K562 (cell line): ENCODE results near the gene SIRPA. TPM values are rescaled to one million over a fixed set of nuclear protein-coding genes. Genes with fewer than 3 reads are reported as not detected.

Experiments used
- ATAC-seq: fragments of 200-7000 bp; cut with Tn5 transposase; 3 replicates; pipeline ENCODE4 v1.9.1; 2020; ENCODE audit warnings: moderate library complexity
- BruUV-seq: library from RNA; stranded (reverse); fragments of 400-500 nt; replicated peaks from 2 replicates; lab custom pipeline; 2021; lab: Mats Ljungman, UMichigan
- CTCF ChIA-PET: fragments of 300-600 bp; formaldehyde crosslinking; extraction: SDS; loops from one replicate; lab custom pipeline; 2021; ENCODE audit warnings: low intra/inter-chr PET ratio; lab: Yijun Ruan, JAX
- POLR2A ChIA-PET: fragments of 300-600, 350-650 bp; sonication (Branson Sonifier 250); formaldehyde crosslinking; extraction: SDS; loops from one replicate; lab custom pipeline; 2021; ENCODE audit warnings: antibody characterized with exemption, inconsistent platforms; lab: Yijun Ruan, JAX
- DNase-seq, 4 experiments: peaks; one replicate each; pipeline versions ENCODE4 v3.0.0 to v3.0.0-alpha.2; 2011 to 2018; ENCODE audit warnings: low spot score in 3 of 4, mixed read lengths in 3 of 4; ENCODE audit errors: extremely low read depth in 1 of 4
- FAIRE-seq: peaks from 2 replicates; lab custom pipeline; 2011; peaks lifted over from hg19 to GRCh38; lab: Jason Lieb, UNC
- H2AFZ ChIP-seq: 2 replicates; pipeline ENCODE4 v1.6.0; 2011; ENCODE audit warnings: low read depth, low read length, control low read depth, inconsistent platforms
- H3K27ac ChIP-seq: fragments of 200-600 bp; 3 replicates; pipeline ENCODE4 v1.8.0; 2011; ENCODE audit warnings: low read depth, mild to moderate bottlenecking, control low read depth, inconsistent platforms, low read length, moderate library complexity, mixed read lengths; ENCODE audit errors: extremely low read depth
- H3K27me3 ChIP-seq, 2 experiments: fragments of 300-600 bp in 1 of 2; 2 replicates in 1 of 2; 3 replicates in 1 of 2; pipeline versions ENCODE4 v1.6.0 to v1.8.0; 2011; ENCODE audit warnings: inconsistent platforms in 2 of 2, low read length in 2 of 2, mild to moderate bottlenecking in 1 of 2, mixed read lengths in 1 of 2, moderate library complexity in 1 of 2; ENCODE audit not compliant: control insufficient read depth in 2 of 2, insufficient read depth in 2 of 2
- H3K36me3 ChIP-seq: fragments of 300-600 bp; 3 replicates; pipeline ENCODE4 v1.8.0; 2011; ENCODE audit warnings: mild to moderate bottlenecking, low read length, inconsistent platforms; ENCODE audit not compliant: control insufficient read depth, insufficient read depth
- H3K4me1 ChIP-seq, 2 experiments: fragments of 200-600 bp in 1 of 2; replicated peaks in 1 of 2; 2 replicates in 1 of 2; 3 replicates in 1 of 2; pipeline versions ENCODE4 v1.5.1 to v1.8.0; 2011; ENCODE audit warnings: inconsistent platforms in 2 of 2, low read length in 2 of 2, mild to moderate bottlenecking in 1 of 2, mixed read lengths in 1 of 2, moderate library complexity in 1 of 2; ENCODE audit not compliant: control insufficient read depth in 2 of 2, insufficient read depth in 2 of 2
- H3K4me2 ChIP-seq: 2 replicates; pipeline ENCODE4 v1.6.1; 2011; ENCODE audit warnings: low read length, control low read depth, inconsistent platforms, mixed read lengths; ENCODE audit not compliant: insufficient read depth
- H3K4me3 ChIP-seq: fragments of 200-600 bp; sonication (generic), shearing (Covaris generic); 2 replicates; pipeline ENCODE4 v1.5.1; 2016; ENCODE audit warnings: control low read depth, inconsistent platforms
- H3K79me2 ChIP-seq: fragments of 200-600 bp; 3 replicates; pipeline ENCODE4 v1.8.0; 2011; ENCODE audit warnings: low read length, inconsistent platforms; ENCODE audit not compliant: control insufficient read depth, insufficient read depth
- H3K9ac ChIP-seq, 2 experiments: 2 replicates each; pipeline versions ENCODE4 v1.6.0 to v1.6.1; 2011; ENCODE audit warnings: low read depth in 2 of 2, low read length in 2 of 2, control low read depth in 1 of 2, inconsistent platforms in 1 of 2, mild to moderate bottlenecking in 1 of 2, mixed read lengths in 1 of 2; ENCODE audit not compliant: insufficient read depth in 1 of 2
- H3K9me1 ChIP-seq: one replicate; pipeline ENCODE4 v1.6.0; 2011; ENCODE audit warnings: inconsistent platforms, mild to moderate bottlenecking, low read length, moderate library complexity; ENCODE audit not compliant: control insufficient read depth, insufficient read depth
- H3K9me3 ChIP-seq: replicated peaks from 2 replicates; pipeline ENCODE4 v1.5.1; 2011; ENCODE audit warnings: low read depth, low read length, inconsistent platforms; ENCODE audit not compliant: control insufficient read depth, insufficient read depth
- H4K20me1 ChIP-seq: replicated peaks from 2 replicates; pipeline ENCODE4 v1.6.1; 2011; ENCODE audit warnings: low read length, inconsistent platforms, mixed read lengths; ENCODE audit not compliant: control insufficient read depth, insufficient read depth
- MAFK ChIP-seq: IDR thresholded peaks from 2 replicates; pipeline ENCODE4 v1.6.1; 2011; ENCODE audit warnings: low read length, improper control_type of control experiment
- MNT ChIP-seq, 2 experiments: fragments of 450-650 bp; conservative IDR thresholded peaks; 2 replicates each; pipeline ENCODE4 v1.6.1; 2017; ENCODE audit warnings: mild to moderate bottlenecking in 2 of 2, moderate library complexity in 2 of 2
- WGBS: fragments of 100-300 bp; shearing (Covaris generic); methylation state at CpG from one replicate; pipeline ENCODE4 v1.1.6; 2016; ENCODE audit warnings: low coverage, mixed read lengths; ENCODE audit not compliant: insufficient coverage; ENCODE audit errors: missing lambda C conversion rate; 5-methylcytosine and 5-hydroxymethylcytosine counted together
- in situ Hi-C: fragments of 300-500 bp; cut with MboI; formaldehyde crosslinking; loops from 4 replicates; pipeline ENCODE4 v1.15.0; 2018; ENCODE audit warnings: inconsistent platforms, mixed read lengths
- intact Hi-C: fragments of 100-400 bp; cut with micrococcal nuclease; formaldehyde crosslinking; loops from 2 replicates; pipeline ENCODE4 v1.14.2; 2022
- polyA plus RNA-seq, 8 experiments: library from polyadenylated mRNA; depleted of rRNA in 4 of 8; stranded (reverse) in 5 of 8; unstranded in 3 of 8; fragments of >200 nt; fragmentation: Nextera tagmentation in 2 of 8; fragmentation: Illumina TruSeq in 1 of 8; extraction: Ambion mirVana in 2 of 8; extraction: Trizol in 1 of 8; gene quantifications; 2 replicates each; pipeline versions ENCODE4 v1.2.1 to v1.2.3, GENCODE V29; 2011 to 2014; ENCODE audit warnings: inconsistent platforms in 1 of 8, missing spikeins in 1 of 8
- total RNA-seq, 7 experiments: library from RNA; depleted of rRNA in 6 of 7; stranded (reverse); fragments of >200 nt in 6 of 7; fragmentation: Illumina TruSeq in 2 of 7; extraction: Trizol in 2 of 7; gene quantifications; 2 replicates each; pipeline versions ENCODE4 v1.2.1 to v1.2.3, GENCODE V29; 2011 to 2021; ENCODE audit warnings: low replicate concordance in 1 of 7
- TF ChIP-seq, protein P1 (sequence below): IDR thresholded peaks from 2 replicates; pipeline ENCODE4 v1.6.1; 2011; ENCODE audit not compliant: insufficient read length; ENCODE audit errors: extremely low read depth

SIRPA gene
- total and polyA plus RNA-seq, 9 of the 15 experiments (the other 6 are each of a cell fraction or from before 2014, with no cell fraction given): 0.01 to 0.40 (median 0.11) TPM; not detected in 2

- TF ChIP-seq, protein P1, sequence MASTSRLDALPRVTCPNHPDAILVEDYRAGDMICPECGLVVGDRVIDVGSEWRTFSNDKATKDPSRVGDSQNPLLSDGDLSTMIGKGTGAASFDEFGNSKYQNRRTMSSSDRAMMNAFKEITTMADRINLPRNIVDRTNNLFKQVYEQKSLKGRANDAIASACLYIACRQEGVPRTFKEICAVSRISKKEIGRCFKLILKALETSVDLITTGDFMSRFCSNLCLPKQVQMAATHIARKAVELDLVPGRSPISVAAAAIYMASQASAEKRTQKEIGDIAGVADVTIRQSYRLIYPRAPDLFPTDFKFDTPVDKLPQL: no peak
Observed at GRCh38 chr20:1958426-1958825, 63.2 kb downstream of the SIRPA start (continued).

DNA sequence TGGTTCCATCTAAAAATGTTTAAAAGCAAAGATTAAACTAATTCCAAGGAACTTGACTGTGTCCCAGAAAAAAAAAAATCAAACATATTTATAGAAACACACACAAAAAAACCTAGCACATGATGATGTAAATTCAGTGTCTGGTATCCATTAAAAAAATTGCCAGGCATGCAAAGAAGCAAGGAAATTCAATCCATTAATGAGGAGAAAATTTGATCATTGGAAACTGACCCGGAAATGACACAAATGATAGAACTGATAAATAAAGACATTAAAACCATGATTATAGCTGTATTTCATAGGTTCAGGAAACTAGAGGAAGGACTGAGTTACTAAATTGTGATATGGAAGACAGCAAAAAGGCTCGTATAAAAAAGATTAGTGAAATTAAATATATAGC lies 63.9 kb downstream of the SIRPA start:
- H3K9me3 ChIP-seq: no peaks in the 10 kb centered on the region
- DNase-seq: no peak
- TF ChIP-seq MNT (conservative IDR thresholded peaks at IDR 0.05) (no peak), MAFK (no peak)
- TF ChIP-seq, all 486 proteins: peak for 0
- intact Hi-C loops (no loop called here), in situ Hi-C loops (no loop called here)
- no peak overlapping the region for H3K4me3 ChIP-seq
- H4K20me1 ChIP-seq: no peaks in the 10 kb centered on the region
- H3K9me1 ChIP-seq: no peaks in the 10 kb centered on the region
- CTCF ChIA-PET: no interaction called here
- ATAC-seq: no peak
- H3K4me2 ChIP-seq: no peak overlapping the region
- H3K4me1 ChIP-seq: no peaks in the 10 kb centered on the region
- no TSS peak for BruUV-seq
- H2AFZ ChIP-seq: no peak overlapping the region
- 0% methylated on average over 2 of the region's 2 CpGs for whole genome bisulfite sequencing
- no peaks in the 10 kb centered on the region for H3K79me2 ChIP-seq
- no peak overlapping the region for H3K27ac ChIP-seq
- no peak for FAIRE-seq
- H3K36me3 ChIP-seq: no peaks in the 10 kb centered on the region
- no peaks in the 10 kb centered on the region for H3K27me3 ChIP-seq
- H3K9ac ChIP-seq: no peak overlapping the region
- POLR2A ChIA-PET: no interaction called here
